ENCODE results near the gene CALHM6.

Gene CALHM6

DNA sequence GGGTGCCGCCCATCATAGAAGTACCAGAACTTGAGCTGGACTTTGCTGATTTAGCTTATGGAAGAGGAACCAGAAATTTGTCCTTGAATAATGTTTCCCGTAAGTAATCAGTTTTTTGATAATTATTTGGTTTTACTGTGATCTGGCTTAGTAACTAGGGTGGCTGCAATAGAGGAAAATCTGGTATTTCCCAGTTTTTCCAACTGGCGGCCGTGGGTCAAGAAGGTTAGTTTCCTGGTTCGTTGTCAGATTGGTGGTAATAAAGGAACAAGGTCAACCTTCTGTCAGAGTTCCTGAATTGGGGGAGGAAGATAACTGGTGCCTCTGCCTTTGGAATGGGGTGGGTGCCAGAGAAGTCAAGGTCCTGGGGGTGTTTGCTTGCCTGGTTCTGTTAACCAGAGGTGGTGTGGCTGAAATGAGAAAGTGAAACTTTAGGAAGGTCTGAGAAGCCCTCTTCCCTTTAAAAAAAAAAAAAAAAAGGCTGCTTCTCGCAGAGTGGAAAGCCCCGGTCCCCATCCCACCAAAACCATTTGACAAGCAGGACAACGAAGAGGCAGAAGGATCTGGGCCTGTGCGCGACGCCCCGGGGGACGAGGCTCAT lies at the start of gene CALHM6:
CALHM6 (plus strand) TSS at position 45 of the 601 bp plus-strand sequence; CDS start at position 600, 555 bp downstream.
- in situ Hi-C loops (cut with MboI; ENCODE audit: low sequenced_read_pairs): no loop called here

DNA sequence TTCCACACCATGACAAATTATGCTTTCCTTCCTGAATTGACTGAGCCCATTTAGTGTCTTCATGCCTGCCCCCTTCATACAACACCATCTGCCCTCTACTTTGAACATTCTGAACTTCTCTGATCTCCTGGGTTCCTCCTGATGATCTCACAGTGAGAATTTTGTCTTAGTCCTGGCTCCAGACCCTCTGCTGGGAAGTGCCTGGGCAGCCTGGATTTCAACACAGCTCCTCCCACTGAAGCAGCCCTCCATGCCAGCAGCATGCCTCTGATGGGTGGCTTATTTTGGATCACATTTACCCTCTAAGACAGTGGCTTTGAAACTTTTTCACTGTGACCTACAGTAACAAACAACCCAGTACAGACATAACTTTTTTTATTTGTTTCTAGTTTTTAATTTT lies 48.9 kb upstream of the CALHM6 start:
- in situ Hi-C loops (cut with MboI; ENCODE audit: low sequenced_read_pairs): no loop called here

DNA sequence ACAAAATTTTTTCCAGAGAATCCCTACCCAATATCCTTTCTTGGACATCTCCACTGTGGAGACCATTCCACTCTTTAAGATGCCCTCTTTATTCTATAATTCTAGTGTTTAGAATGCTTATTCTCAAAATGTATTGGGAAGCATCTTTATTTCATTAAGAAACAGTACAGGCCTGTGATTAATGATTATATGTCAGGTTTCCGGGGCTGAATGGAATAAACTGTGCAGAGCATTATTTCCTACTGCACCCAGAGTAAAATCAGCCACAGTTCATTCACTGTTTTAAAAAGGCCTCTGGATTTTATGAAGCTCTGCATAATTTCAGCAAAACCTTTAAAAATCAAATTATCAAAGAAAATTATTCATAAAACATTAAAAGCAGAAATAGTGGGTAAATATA lies 47.8 kb upstream of the CALHM6 start:
- in situ Hi-C loops (cut with MboI; ENCODE audit: low sequenced_read_pairs): no loop called here

DNA sequence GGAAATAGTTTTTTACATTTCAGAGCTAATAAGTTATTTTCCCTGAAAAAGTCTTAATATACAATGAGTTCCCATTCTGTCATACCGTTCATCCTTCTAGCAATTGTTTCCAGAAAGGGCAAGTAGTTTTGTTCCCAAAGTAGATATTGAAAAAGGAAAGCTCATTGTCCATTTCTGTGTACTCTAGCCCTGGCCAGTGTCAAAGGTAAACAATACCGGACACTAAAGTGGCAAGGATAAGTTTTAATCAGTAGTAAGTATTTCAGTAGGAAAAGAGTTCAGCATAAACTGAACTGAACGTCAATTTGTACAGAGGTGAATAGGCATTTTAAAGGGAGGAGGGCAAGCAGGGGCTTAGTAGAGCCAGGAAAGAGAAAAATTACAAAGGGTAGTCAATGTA lies 43.5 kb upstream of the CALHM6 start:
- in situ Hi-C loops (cut with MboI; ENCODE audit: low sequenced_read_pairs): no loop called here

DNA sequence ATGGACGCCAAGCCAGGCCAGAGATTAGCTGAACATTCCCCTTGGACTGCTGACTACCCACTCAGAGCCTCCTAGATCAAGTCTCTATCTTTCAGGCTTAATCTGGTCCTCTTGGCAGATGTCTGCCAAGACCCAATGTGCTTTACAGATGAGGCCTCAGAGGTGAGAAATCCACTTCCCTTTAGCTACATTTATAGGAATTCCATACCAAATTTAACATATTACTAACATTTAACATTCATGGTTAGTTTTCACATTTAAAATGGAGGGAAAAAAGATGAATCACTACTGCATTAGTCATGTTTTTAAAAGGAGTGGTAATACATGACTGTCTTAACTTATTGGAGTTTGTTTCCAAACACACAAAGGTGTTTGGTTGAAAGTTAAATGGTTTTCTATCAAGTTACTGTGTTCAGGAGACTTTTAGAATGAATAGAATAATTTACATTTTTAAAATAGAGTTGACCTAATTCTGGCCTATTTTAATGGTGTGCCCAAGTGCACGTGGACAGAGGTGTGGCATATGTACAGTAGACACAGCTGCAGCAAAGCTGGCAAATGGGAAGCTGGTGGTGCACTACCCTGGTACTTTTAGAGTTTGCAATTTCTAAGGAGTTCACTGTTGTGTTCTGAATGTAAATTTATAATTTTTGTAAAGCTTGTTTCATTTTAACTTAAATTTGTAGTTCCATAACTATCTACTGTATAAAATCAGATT lies 41.9 kb upstream of the CALHM6 start:
- in situ Hi-C loops (cut with MboI; ENCODE audit: low sequenced_read_pairs): no loop called here

DNA sequence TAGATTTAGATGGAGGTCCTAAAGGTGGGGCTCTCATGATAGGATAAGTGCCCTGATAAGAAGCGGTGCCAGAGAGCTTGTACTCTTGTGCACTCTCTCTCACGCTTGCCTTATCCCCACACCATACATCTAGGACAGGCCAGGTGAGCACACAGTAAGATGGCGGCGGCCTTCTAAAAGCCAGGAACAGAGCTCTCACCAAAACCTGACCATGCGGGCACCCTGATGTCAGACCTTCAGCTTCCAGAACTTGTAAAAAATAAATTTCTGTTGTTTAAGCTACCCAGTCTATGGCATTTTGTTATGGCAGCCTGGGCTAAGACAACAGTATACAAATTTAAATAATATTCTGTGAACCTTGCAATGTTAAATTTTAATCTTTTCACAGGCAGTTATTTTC lies 40.8 kb upstream of the CALHM6 start:
- in situ Hi-C loops (cut with MboI; ENCODE audit: low sequenced_read_pairs): no loop called here

DNA sequence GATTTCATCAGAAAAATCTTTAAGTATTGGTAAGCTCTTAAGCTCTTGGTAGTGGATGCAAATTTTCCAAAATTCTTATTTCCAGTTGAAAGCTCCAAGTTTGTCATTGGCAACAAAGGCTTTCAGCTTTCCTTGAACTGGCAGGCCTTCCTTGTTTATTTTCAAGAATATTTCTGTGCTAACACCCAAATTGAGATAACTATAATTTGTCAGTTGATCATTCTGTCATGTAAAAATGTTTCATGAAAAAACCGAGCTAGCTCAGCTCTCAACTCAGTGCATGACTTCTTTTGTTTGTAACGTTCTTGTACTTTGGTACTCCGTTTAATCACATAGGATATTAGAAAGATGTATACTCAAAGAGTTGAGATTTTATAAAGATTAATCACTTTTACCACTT lies 38.9 kb upstream of the CALHM6 start:
- in situ Hi-C loops (cut with MboI; ENCODE audit: low sequenced_read_pairs): no loop called here

DNA sequence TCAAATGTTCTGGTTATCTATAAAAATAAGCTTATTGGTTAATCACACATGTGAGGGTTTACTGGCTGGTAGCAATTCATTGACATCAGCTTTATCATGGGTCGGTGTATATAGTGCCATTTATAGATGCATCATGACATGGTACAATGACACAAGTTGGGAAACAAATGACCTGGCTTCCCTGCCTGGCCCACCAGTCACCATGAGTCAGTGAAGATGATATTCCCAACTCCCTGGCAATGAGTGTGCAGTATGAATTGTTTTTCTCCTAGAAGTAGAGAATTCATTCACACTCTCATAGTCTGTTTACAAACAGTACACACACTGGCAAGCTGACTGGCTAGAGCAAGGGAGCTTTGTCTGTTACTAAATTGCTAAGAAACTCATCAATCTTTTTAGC lies 37.2 kb upstream of the CALHM6 start:
- in situ Hi-C loops (cut with MboI; ENCODE audit: low sequenced_read_pairs): no loop called here

DNA sequence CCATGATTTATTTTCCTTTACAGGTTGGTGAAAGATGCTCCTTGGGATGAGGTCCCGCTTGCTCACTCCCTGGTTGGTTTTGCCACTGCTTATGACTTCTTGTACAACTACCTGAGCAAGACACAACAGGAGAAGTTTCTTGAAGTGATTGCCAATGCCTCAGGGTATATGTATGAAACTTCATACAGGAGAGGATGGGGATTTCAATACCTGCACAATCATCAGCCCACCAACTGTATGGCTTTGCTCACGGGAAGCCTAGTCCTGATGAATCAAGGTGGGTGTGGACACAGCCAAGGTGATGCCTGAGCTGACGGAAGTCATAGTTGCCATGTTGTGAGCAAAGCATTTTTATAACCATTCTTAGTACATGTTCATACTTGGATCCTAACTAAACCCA lies 34.6 kb upstream of the CALHM6 start:
- in situ Hi-C loops (cut with MboI; ENCODE audit: low sequenced_read_pairs): no loop called here

DNA sequence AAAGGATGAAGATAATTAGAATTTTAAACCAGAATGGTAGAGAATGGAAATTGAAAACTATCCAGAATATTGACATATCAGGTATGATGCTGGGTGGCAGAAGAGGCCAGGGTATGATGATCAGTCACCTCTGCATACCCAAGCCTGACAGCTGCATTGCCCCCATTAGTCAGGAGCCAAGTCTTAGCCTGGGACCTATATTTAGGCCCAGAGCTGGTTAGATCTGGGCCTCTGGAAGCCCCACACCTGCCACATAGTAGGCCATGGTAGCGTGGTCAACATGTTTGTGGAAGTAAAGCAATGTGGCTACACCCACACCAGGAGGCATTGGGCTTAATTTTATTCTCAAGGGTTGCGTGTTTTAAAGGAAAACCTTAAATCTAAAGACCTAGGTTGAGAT lies 32.1 kb upstream of the CALHM6 start:
- in situ Hi-C loops (cut with MboI; ENCODE audit: low sequenced_read_pairs): no loop called here

DNA sequence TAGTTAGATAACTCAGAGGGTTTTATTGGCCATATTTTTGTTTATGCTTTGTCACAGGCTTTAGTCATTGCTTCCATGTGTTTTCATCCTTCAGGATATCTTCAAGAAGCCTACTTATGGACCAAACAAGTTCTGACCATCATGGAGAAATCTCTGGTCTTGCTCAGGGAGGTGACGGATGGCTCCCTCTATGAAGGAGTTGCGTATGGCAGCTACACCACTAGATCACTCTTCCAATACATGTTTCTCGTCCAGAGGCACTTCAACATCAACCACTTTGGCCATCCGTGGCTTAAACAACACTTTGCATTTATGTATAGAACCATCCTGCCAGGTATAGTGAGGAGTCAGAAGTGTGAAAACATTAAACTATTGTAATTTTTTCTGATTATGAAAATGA lies 30.3 kb upstream of the CALHM6 start:
- in situ Hi-C loops (cut with MboI; ENCODE audit: low sequenced_read_pairs): no loop called here

DNA sequence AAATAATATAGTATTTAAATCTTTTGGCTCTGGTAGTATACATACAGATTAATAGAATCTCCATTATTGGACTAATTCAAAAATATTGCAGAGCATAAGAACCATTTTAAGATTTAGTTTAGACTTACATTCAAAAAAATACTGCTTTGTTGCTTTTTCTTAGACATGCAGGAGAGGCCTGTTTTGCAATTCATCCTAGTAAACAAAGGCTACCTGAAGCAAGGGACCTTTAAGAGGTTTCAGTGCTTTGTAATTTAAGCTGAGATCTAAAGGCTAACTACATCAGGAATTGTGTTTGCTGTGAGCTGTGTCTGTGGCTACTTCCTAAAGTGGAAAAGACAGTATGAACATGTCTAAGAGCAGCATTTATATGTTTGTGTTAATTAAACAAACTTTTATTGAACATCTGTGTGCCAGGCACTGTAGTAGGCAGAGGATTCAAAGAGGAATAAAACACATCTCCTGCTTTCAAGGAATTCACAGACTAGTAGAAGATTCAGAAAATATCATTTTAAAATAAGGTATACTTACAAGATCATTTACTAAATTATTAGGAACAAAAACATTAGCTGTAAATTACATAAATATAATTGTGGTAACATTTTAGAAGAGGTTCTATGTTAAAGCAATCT lies 29.1 kb upstream of the CALHM6 start:
- in situ Hi-C loops (cut with MboI; ENCODE audit: low sequenced_read_pairs): no loop called here

DNA sequence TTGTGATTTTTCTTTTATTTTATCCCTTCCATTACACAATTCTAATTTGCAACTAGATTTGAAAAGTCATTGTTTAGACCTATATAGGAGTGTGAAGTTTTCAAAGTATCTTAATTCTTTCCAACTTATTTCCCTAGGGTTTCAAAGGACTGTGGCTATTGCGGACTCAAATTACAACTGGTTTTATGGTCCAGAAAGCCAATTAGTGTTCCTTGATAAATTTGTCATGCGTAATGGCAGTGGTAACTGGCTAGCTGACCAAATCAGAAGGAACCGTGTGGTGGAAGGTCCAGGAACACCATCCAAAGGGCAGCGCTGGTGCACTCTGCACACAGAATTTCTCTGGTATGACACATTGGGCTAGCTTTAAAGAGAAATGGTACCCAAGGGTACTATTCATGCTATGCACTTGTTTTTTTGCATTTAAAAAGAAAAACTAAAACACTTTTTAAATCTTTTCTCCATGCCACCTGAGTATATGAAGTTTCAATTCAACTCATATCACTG lies 27.9 kb upstream of the CALHM6 start:
- in situ Hi-C loops (cut with MboI; ENCODE audit: low sequenced_read_pairs): no loop called here

DNA sequence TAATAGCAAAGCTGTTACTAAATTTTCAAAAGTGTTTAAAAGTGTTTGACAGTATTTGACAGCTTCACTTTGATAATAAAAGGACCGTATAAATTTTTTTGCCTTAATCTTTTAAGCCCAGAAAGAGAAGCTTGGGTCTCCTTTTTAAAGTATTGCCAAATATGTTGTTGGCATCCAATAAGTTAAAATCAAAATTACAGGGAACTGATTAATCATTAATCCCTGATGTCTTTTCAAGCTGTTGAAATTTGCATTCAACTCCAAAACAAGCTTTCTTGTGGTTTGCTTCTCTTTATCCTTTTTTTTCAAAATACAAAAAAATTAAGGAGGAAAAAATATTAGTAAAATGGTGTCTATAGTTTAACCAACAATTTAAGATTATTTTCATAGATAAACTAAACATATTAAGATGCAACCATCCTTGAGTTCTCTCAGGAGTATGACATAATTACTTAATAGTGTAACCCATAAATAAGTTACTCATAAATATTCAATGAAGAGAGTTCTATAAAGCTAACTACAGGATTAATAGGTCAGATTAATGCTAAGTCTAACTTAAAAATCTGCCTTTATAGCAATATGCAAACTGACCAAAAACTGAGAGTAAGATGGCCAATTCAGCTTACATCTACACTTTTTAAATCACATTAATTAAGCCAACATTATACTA lies 27.0 kb upstream of the CALHM6 start:
- in situ Hi-C loops (cut with MboI; ENCODE audit: low sequenced_read_pairs): no loop called here

DNA sequence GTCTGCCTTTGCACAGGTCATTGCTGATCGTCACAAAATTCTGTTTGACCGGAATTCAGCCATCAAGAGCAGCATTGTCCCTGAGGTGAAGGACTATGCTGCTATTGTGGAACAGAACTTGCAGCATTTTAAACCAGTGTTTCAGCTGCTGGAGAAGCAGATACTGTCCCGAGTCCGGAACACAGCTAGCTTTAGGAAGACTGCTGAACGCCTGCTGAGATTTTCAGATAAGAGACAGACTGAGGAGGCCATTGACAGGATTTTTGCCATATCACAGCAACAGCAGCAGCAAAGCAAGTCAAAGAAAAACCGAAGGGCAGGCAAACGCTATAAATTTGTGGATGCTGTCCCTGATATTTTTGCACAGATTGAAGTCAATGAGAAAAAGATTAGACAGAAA lies 24.6 kb upstream of the CALHM6 start:
- in situ Hi-C loops (cut with MboI; ENCODE audit: low sequenced_read_pairs): no loop called here

DNA sequence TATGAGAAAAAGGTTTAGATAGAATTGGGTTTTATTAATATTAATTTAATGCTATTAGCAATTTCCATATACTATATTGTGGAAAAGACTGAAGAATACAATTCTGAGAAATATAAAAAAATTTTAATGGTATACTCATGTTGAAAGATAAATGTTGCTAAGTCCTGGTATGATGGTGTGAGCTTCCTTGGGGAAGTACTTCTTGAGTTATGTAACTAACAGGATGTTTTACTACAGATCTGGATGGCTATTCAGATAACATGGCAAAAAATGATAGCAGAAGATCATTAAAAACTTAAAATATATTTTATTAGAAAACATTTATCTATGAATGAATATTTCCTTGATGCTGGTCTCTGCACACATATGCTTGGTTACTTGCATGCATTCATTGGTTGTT lies 23.5 kb upstream of the CALHM6 start:
- in situ Hi-C loops (cut with MboI; ENCODE audit: low sequenced_read_pairs): no loop called here

DNA sequence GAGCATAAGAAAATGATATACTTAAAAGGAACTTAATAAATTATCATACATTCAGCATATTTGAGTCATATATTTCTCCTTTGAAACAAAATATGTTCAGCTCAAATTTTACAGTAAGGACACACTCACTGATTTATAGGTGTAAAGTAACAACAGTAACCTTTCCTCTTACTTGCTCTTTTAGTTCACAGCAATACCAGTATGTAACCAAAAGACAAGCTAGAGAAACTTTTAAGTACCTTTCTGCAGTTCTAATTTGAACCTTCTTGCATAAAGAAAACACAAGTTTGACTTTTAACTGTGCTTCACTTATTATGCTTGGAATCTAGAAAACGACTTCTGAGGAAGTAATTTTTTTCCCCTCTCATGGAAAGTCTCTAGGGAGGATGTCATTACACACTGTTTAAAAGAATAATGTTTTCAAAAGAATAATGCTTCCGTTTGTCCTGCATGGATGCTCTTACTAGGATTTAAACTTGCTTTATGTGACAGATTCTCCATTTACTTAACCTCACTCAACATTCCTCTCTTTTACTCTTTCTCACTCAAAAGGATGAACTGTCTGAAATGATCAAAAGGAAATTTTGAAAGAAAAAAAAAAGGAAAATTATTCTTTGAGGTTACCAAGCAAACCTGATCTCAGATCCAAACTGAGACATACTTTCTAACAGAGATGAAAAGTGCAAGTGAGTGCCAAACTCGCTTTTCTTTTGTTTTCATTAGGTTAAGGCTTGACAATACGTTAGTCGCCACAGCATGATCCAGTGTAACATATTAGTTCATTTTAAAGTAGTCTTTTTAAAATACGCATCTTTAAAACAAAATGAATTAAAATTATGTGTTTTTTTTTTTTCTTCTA lies 22.4 kb upstream of the CALHM6 start:
- in situ Hi-C loops (cut with MboI; ENCODE audit: low sequenced_read_pairs): no loop called here

DNA sequence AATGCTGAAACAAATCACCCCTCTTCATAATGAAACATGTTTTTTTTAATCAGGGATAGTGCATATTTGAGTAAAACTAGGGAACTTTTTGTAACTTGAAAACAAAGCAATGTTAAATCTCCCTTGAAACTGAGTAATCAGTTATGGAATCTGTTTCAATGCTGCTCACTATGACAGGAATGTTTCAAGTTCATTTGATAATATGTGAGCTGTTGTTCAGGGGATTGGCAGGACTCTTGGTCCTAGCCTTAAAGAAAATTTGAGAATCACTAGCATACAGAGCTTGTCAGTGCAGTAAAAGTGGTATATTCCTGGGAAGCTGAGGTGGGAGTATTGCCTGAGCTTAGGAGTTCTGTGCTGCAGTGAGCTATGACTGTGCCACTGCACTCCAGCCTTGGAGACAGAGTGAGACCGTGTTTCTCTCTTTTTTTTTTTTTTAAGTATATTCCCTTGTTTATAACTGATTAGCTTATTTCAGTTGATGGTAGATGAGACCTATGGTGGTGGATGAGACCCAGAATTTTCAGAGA lies 21.6 kb upstream of the CALHM6 start:
- in situ Hi-C loops (cut with MboI; ENCODE audit: low sequenced_read_pairs): no loop called here

DNA sequence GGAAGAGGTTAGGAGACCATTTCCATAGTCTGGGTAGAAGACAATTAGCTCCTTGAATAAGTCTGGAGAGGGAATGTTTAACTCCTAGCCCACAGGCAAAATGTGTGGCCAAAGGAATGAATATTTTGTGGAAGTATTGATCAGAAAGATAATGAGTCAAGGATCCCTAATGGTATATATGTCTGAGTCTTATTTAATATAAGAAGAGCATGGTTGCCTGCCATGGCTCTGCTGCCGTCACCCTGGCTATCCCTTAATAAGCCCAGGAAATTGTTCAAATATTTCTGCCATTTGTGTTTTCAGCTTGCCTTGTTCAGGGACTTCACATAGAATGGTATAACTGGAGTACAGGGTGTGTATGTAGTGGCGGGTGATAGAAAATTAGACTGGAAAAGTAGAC lies 18.1 kb upstream of the CALHM6 start:
- in situ Hi-C loops (cut with MboI; ENCODE audit: low sequenced_read_pairs): no loop called here

DNA sequence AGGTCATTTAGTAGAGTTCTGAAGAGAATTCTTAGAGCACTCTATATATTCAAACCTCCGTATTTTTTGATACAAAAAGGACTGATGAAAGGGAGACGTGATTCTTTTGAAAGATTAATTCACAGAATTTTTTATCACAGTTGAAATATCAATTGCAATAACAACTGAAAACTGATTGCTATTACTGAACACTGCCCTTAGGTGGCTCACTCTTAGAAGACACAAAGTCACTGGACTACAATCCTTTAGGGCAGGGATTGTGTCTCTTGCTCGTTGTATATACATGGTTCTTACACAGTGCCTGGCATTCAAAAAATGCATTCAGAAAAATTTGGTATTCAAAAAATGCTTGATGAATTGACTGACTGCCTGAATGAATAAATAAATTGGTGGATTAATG lies 17.1 kb upstream of the CALHM6 start:
- in situ Hi-C loops (cut with MboI; ENCODE audit: low sequenced_read_pairs): no loop called here

DNA sequence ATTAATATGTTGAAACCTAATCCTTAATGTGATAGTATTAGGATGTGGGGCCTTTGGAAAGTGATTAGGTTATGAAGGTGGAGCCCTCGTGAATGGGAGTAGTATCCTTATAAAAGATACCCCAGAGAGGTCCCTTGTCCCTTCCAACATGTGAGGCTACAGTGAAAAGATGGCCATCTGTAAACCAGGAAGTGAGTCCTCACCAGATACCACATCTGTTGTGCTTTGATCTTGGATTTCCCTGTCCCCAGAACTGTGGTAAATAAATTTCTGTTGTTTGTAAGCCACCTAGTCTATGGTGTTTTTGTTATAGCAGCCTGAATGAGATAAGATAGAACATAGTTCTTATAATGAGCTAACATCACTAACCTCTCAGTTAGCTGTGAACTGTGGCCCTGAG lies 16.6 kb upstream of the CALHM6 start:
- in situ Hi-C loops (cut with MboI; ENCODE audit: low sequenced_read_pairs): no loop called here

Data from HL-60/S4 (cell line).